Activated T-cell treated with anti-CD3 and anti-CD28 coated beads, Interleukin-2, amount 50 U/mL, for 4 hours (primary cell): Measurements from ENCODE around the gene MUC12. TPM values are rescaled to one million over a fixed set of nuclear protein-coding genes. Genes with fewer than 3 reads are reported as not detected.
"Not testable (repeated sequence)": the region's sequence is repeated elsewhere in the genome, so short reads cannot be mapped to it uniquely, and the experiment has no call there.

Experiments used
- ATAC-seq, 2 donors: fragments of 200-7000 bp; cut with Tn5 transposase; one replicate each; pipeline ENCODE4 v1.10.0; 2021
- DNase-seq: peaks from one replicate; pipeline ENCODE4 v3.0.0-alpha.2; 2020
- H3K27me3 Mint-ChIP-seq: one replicate; pipeline ENCODE4 v1.8.0; 2021; ENCODE audit warnings: low read depth, mixed read lengths
- H3K36me3 Mint-ChIP-seq: one replicate; pipeline ENCODE4 v1.8.0; 2022; ENCODE audit warnings: mixed read lengths; ENCODE audit not compliant: insufficient read depth
- H3K4me1 Mint-ChIP-seq: one replicate; pipeline ENCODE4 v1.8.0; 2021; ENCODE audit warnings: low read depth, mixed read lengths
- H3K4me3 Mint-ChIP-seq: one replicate; pipeline ENCODE4 v1.8.0; 2021; ENCODE audit warnings: mild to moderate bottlenecking, moderate library complexity, mixed read lengths
- H3K9me3 Mint-ChIP-seq: one replicate; pipeline ENCODE4 v1.8.0; 2021; ENCODE audit warnings: mixed read lengths
- total RNA-seq, 3 donors: library from RNA; stranded (reverse); gene quantifications; one replicate each; pipeline ENCODE4 v1.2.1, GENCODE V29; 2021

Gene MUC12
- total RNA-seq, 3 donors from 2014 or later = 0.16 to 0.20 (median 0.19) TPM

DNA sequence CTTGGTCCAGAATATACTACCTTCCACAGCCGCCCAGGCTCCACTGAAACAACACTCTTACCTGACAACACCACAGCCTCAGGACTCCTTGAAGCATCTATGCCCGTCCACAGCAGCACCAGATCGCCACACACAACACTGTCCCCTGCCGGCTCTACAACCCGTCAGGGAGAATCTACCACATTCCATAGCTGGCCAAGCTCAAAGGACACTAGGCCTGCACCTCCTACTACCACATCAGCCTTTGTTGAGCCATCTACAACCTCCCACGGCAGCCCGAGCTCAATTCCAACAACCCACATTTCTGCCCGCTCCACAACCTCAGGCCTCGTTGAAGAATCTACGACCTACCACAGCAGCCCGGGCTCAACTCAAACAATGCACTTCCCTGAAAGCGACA is 22.9 kb downstream of the MUC12 start:
- not testable (repeated sequence) for H3K36me3 Mint-ChIP-seq, H3K4me1 Mint-ChIP-seq, H3K4me3 Mint-ChIP-seq, H3K27me3 Mint-ChIP-seq, ATAC-seq, DNase-seq, H3K9me3 Mint-ChIP-seq

- H3K36me3 Mint-ChIP-seq, H3K4me3 Mint-ChIP-seq, ATAC-seq, DNase-seq, H3K9me3 Mint-ChIP-seq, H3K27me3 Mint-ChIP-seq, H3K4me1 Mint-ChIP-seq: not testable (repeated sequence)
Measured at GRCh38 chr7:100994671-100995070, 25.3 kb downstream of the MUC12 start.

GRCh38 chr7:100998530-100998929 is 29.2 kb downstream of the MUC12 start:
- not testable (repeated sequence) for H3K27me3 Mint-ChIP-seq, H3K9me3 Mint-ChIP-seq, DNase-seq, H3K4me1 Mint-ChIP-seq, H3K4me3 Mint-ChIP-seq, H3K36me3 Mint-ChIP-seq, ATAC-seq

DNA sequence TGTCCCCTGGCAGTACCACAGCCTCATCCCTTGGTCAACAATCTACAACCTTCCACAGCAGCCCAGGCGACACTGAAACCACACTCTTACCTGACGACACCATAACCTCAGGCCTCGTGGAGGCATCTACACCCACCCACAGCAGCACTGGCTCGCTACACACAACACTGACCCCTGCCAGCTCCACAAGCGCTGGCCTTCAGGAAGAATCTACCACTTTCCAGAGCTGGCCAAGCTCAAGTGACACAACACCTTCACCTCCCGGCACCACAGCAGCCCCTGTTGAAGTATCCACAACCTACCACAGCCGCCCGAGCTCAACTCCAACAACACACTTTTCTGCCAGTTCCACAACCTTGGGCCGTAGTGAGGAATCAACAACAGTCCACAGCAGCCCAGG is 30.0 kb downstream of the MUC12 start:
- not testable (repeated sequence) for H3K4me1 Mint-ChIP-seq, ATAC-seq, H3K4me3 Mint-ChIP-seq, H3K27me3 Mint-ChIP-seq, H3K9me3 Mint-ChIP-seq, H3K36me3 Mint-ChIP-seq, DNase-seq

GRCh38 chr7:101000025-101000424 is 30.7 kb downstream of the MUC12 start:
- not testable (repeated sequence) for DNase-seq, ATAC-seq, H3K27me3 Mint-ChIP-seq, H3K4me1 Mint-ChIP-seq, H3K36me3 Mint-ChIP-seq, H3K9me3 Mint-ChIP-seq, H3K4me3 Mint-ChIP-seq

DNA sequence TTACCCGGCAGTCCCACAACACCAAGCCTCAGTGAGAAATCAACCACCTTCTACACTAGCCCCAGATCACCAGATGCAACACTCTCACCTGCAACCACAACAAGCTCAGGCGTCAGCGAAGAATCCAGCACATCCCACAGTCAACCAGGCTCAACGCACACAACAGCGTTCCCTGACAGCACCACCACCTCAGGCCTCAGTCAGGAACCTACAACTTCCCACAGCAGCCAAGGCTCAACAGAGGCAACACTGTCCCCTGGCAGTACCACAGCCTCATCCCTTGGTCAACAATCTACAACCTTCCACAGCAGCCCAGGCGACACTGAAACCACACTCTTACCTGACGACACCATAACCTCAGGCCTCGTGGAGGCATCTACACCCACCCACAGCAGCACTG is 33.0 kb downstream of the MUC12 start:
- H3K4me1 Mint-ChIP-seq, ATAC-seq, H3K4me3 Mint-ChIP-seq, H3K27me3 Mint-ChIP-seq, H3K36me3 Mint-ChIP-seq, DNase-seq, H3K9me3 Mint-ChIP-seq: not testable (repeated sequence)

DNA sequence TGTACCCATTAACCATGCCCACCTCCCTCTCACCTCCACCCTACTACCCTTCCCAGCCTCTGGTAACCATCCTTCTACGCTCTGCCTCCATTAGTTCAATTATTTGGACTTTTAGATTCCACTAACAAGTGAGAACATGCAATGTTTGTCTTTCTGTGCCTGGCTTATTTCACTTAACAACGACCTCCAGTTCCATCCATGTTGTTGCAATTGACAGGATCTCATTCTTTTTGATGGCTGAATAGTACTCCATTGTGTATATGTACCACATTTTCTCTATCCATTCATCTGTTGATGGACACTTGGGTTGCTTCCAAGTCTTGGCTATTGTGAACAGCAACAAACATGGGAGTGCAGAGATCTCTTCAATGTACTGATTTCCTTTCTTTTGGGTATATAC is 38.0 kb downstream of the MUC12 start:
- not testable (repeated sequence) for ATAC-seq

DNA sequence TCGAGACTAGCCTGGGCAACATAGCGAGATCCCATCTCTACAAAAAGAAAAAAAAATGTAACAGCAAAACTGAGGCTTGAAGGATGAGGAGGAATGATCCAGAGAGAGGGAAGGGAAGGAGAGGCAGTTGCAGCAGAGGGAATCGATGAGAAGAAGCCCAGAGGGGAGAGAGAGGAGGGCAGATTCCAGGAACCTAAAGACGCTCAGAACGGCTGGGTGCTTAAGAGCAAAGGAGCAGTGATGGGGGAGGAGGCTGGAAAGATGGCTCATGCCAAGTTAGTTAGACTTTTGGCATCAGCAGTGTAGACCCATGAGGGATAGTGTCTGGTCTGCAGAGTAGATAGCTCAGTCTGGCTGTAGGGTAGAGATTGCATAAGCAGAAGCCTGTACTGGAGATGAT is 40.3 kb downstream of the MUC12 start:
- H3K27me3 Mint-ChIP-seq = no peaks in the 10 kb centered on the region
- DNase-seq = no peak
- ATAC-seq = no peak
- H3K36me3 Mint-ChIP-seq = peaks cover 7% of the 10 kb centered on the region
- H3K4me1 Mint-ChIP-seq = no peaks in the 10 kb centered on the region
- H3K9me3 Mint-ChIP-seq = no peaks in the 10 kb centered on the region
- no peak overlapping the region for H3K4me3 Mint-ChIP-seq

More for the DNA sequence above, 38.0 kb downstream of the MUC12 start:
- H3K9me3 Mint-ChIP-seq, DNase-seq, H3K4me3 Mint-ChIP-seq, H3K27me3 Mint-ChIP-seq, H3K4me1 Mint-ChIP-seq, H3K36me3 Mint-ChIP-seq: not testable (repeated sequence)

GRCh38 chr7:101012931-101013330 is 43.6 kb downstream of the MUC12 start:
- Mint-ChIP-seq H3K9me3 (no peaks in the 10 kb centered on the region), H3K4me1 (peaks cover 16% of the 10 kb centered on the region), H3K4me3 (no peak overlapping the region), H3K27me3 (no peaks in the 10 kb centered on the region), H3K36me3 (peaks cover 7% of the 10 kb centered on the region)
- DNase-seq = no peak
- ATAC-seq = no peak

DNA sequence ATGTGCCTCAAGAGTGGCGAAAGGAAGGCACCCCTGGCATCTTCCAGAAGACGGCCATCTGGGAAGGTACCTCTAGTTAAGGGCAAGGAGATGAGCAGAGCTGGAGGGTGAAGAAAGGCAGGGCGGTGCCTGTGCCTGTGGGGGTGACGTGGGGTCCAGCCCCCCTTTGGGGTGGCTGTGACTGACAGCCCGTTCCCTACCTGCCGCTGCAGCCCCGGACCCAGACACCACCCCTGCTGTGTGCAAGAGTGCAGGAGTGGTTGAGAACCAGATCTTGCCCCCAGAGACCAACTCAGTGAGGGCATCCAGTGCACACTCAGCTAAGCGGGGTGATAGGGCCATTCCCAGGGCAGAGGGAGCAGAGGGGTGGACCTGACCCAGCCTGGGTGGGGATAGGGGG is 46.3 kb downstream of the MUC12 start:
- Mint-ChIP-seq H3K36me3 (peaks cover 7% of the 10 kb centered on the region), H3K9me3 (no peaks in the 10 kb centered on the region), H3K4me1 (peaks cover 22% of the 10 kb centered on the region), H3K27me3 (no peaks in the 10 kb centered on the region), H3K4me3 (peak overlapping the region; percentile 58)
- no peak for DNase-seq
- no peak for ATAC-seq

- Mint-ChIP-seq H3K4me3 (peak overlapping the region; percentile 82), H3K27me3 (peaks cover 5% of the 10 kb centered on the region), H3K9me3 (no peaks in the 10 kb centered on the region), H3K4me1 (peaks cover 22% of the 10 kb centered on the region), H3K36me3 (peaks cover 2% of the 10 kb centered on the region)
- DNase-seq (peak; percentile 55), ATAC-seq (peak; percentile 89 to 92)
Measured at GRCh38 chr7:101017064-101017777, 47.9 kb downstream of the MUC12 start.

- ATAC-seq (peak in 1 of 2 donors; percentile 8), DNase-seq (no peak)
- peaks cover 12% of the 10 kb centered on the region for H3K27me3 Mint-ChIP-seq
- H3K4me3 Mint-ChIP-seq = peak overlapping the region; percentile 26
- H3K4me1 Mint-ChIP-seq = peaks cover 22% of the 10 kb centered on the region
- H3K9me3 Mint-ChIP-seq = no peaks in the 10 kb centered on the region
- H3K36me3 Mint-ChIP-seq = no peaks in the 10 kb centered on the region
Measured at GRCh38 chr7:101018271-101019167, 49.2 kb downstream of the MUC12 start.

DNA sequence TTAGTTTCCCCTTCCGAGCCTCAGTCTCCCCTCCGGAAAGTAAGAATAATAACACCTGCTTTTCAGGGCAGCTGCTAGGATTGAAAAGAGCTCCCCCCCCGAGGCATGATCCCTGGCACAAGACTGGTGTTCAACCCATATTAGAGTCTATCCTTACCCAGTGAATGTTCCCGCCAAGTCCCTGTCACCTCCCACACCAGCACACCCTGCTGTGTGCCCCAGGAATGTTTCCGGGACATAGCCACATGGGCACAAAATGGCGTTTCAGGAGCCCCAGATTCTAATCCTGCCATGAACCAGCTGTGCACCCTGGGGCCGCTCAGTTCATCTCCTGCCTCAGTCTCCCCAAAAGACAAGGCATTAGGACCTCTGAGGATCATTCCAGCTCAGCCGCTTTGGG is 51.1 kb downstream of the MUC12 start:
- no peak overlapping the region for H3K4me3 Mint-ChIP-seq
- H3K27me3 Mint-ChIP-seq = peaks cover 12% of the 10 kb centered on the region
- peaks cover 22% of the 10 kb centered on the region for H3K4me1 Mint-ChIP-seq
- H3K9me3 Mint-ChIP-seq = no peaks in the 10 kb centered on the region
- ATAC-seq (no peak), DNase-seq (no peak)
- H3K36me3 Mint-ChIP-seq = no peaks in the 10 kb centered on the region

DNA sequence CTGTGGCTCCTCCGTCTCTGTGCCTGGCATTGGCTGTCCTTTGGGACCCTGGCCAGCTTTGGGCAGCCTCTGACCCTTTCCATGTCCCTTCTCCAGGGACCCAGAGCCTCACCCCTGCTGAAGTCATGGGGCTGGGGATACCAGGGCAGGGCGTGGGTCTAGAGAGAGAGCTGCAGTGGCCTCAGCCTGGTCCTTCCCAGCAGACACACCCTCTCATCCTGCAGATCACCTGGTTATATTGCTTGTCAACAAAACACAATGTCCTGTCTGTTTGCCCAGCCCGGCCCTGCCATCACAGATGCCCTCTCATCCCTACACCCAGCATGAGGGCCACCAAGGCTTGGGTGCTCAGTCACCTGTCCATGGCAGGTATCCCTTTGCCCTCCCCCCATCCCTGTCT is 52.3 kb downstream of the MUC12 start:
- ATAC-seq = no peak
- no peak for DNase-seq
- Mint-ChIP-seq H3K9me3 (no peaks in the 10 kb centered on the region), H3K4me1 (peaks cover 12% of the 10 kb centered on the region), H3K27me3 (peaks cover 12% of the 10 kb centered on the region), H3K36me3 (no peaks in the 10 kb centered on the region), H3K4me3 (no peak overlapping the region)

DNA sequence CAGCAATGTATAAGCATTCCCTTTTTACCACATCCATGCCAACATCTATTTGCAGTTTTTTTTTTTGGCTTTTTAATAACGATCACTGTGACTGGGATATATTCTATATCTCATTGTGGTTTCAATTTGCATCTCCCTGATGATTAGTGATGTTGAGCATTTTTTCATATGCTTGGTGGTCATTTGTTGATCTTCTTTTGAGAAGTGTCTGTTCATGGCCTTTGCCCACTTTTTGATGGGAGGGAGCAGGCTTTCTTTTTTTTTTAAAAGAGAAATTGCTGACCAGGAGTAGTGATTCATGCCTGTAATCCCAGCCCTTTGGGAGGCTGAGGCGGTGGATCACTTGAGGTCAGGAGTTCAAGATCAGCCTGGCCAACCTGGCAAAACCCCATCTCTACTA is 54.5 kb downstream of the MUC12 start:
- Mint-ChIP-seq H3K27me3 (peaks cover 12% of the 10 kb centered on the region), H3K4me1 (peaks cover 1% of the 10 kb centered on the region), H3K36me3 (no peaks in the 10 kb centered on the region), H3K4me3 (no peak overlapping the region), H3K9me3 (no peaks in the 10 kb centered on the region)
- ATAC-seq (no peak), DNase-seq (no peak)
